ENCODE results near the gene DGKI. TPM values are rescaled to one million over a fixed set of nuclear protein-coding genes. Genes with fewer than 3 reads are reported as not detected.

Gene DGKI
- total and polyA plus RNA-seq, 9 of the 15 experiments (the other 6 are each of a cell fraction or from before 2014, with no cell fraction given), result 0.11 to 0.54 (median 0.15) TPM; not detected in 5

GRCh38 chr7:137501562-137501961 lies 345.2 kb downstream of the DGKI start:
- no peaks in the 10 kb centered on the region for H4K20me1 ChIP-seq (replicated peaks; ENCODE audit: control insufficient read depth, insufficient read depth, low read length)
- H3K9me3 ChIP-seq (replicated peaks; ENCODE audit: control insufficient read depth, insufficient read depth, low read depth, low read length), result no peaks in the 10 kb centered on the region
- no peak overlapping the region for H3K27ac ChIP-seq (ENCODE audit: extremely low read depth, low read depth, low read length)
- WGBS (ENCODE audit: insufficient coverage, low coverage, missing lambda C conversion rate), result 0% methylated on average over 2 of the region's 2 CpGs
- DNase-seq (ENCODE audit: extremely low read depth in 1 of 4, low spot score in 3 of 4) (no peak), FAIRE-seq (no peak), ATAC-seq (no peak)
- H3K9ac ChIP-seq (ENCODE audit: insufficient read depth in 1 of 2, low read depth in 2 of 2, low read length in 2 of 2), result no peak overlapping the region
- in situ Hi-C loops (cut with MboI) (no loop called here), intact Hi-C loops (cut with micrococcal nuclease) (no loop called here)
- no peaks in the 10 kb centered on the region for H3K36me3 ChIP-seq (ENCODE audit: control insufficient read depth, insufficient read depth, low read length)
- no peak overlapping the region for H2AFZ ChIP-seq (ENCODE audit: low read depth, low read length)
- H3K79me2 ChIP-seq (ENCODE audit: control insufficient read depth, insufficient read depth, low read length), result no peaks in the 10 kb centered on the region
- ChIA-PET CTCF (ENCODE audit: low intra/inter-chr PET ratio) (no interaction called here), POLR2A (no interaction called here)
- no TSS peak for BruUV-seq (replicated peaks)
- TF ChIP-seq, protein P1, sequence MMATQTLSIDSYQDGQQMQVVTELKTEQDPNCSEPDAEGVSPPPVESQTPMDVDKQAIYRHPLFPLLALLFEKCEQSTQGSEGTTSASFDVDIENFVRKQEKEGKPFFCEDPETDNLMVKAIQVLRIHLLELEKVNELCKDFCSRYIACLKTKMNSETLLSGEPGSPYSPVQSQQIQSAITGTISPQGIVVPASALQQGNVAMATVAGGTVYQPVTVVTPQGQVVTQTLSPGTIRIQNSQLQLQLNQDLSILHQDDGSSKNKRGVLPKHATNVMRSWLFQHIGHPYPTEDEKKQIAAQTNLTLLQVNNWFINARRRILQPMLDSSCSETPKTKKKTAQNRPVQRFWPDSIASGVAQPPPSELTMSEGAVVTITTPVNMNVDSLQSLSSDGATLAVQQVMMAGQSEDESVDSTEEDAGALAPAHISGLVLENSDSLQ (IDR thresholded peaks at IDR 0.05), result no peak
- TF ChIP-seq, protein P2, sequence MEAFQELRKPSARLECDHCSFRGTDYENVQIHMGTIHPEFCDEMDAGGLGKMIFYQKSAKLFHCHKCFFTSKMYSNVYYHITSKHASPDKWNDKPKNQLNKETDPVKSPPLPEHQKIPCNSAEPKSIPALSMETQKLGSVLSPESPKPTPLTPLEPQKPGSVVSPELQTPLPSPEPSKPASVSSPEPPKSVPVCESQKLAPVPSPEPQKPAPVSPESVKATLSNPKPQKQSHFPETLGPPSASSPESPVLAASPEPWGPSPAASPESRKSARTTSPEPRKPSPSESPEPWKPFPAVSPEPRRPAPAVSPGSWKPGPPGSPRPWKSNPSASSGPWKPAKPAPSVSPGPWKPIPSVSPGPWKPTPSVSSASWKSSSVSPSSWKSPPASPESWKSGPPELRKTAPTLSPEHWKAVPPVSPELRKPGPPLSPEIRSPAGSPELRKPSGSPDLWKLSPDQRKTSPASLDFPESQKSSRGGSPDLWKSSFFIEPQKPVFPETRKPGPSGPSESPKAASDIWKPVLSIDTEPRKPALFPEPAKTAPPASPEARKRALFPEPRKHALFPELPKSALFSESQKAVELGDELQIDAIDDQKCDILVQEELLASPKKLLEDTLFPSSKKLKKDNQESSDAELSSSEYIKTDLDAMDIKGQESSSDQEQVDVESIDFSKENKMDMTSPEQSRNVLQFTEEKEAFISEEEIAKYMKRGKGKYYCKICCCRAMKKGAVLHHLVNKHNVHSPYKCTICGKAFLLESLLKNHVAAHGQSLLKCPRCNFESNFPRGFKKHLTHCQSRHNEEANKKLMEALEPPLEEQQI (IDR thresholded peaks at IDR 0.05), result no peak
- TF ChIP-seq ZKSCAN3 (CRISPR knock-in tag; IDR thresholded peaks at IDR 0.05), result no peak
- no peak for TF ChIP-seq ZNF316 (IDR thresholded peaks at IDR 0.05)
- TF ChIP-seq E2F8 (IDR thresholded peaks at IDR 0.05; ENCODE audit: low read depth, partially characterized antibody), result no peak
- no peak for TF ChIP-seq ZFP1 (CRISPR knock-in tag; IDR thresholded peaks at IDR 0.05)
- no peak for TF ChIP-seq ZNF408 (CRISPR knock-in tag; IDR thresholded peaks at IDR 0.05; ENCODE audit: low read depth)
- TF ChIP-seq DEAF1 (CRISPR knock-in tag; IDR thresholded peaks at IDR 0.05), result no peak
- TF ChIP-seq ZC3H4 (CRISPR knock-in tag; IDR thresholded peaks at IDR 0.05; ENCODE audit: borderline replicate concordance), result no peak
- TF ChIP-seq ELF1 (tag; IDR thresholded peaks at IDR 0.05), result no peak
- TF ChIP-seq NR4A1 (CRISPR knock-in tag; IDR thresholded peaks at IDR 0.05), result no peak
- TF ChIP-seq NR4A1 (tag; IDR thresholded peaks at IDR 0.05), result no peak
- H3K27me3 ChIP-seq (ENCODE audit: control insufficient read depth in 2 of 2, insufficient read depth in 2 of 2, low read length in 2 of 2), result no peaks in the 10 kb centered on the region
- no peaks in the 10 kb centered on the region for H3K9me1 ChIP-seq (ENCODE audit: control insufficient read depth, insufficient read depth, low read length)
- H3K4me3 ChIP-seq, result no peak overlapping the region
- no peak overlapping the region for H3K4me2 ChIP-seq (ENCODE audit: insufficient read depth, low read length)
- H3K4me1 ChIP-seq (replicated peaks in 1 of 2; ENCODE audit: control insufficient read depth in 2 of 2, insufficient read depth in 2 of 2, low read length in 2 of 2), result no peaks in the 10 kb centered on the region
